Measurements from ENCODE around the gene PSAT1. TPM values are rescaled to one million over a fixed set of nuclear protein-coding genes. Genes with fewer than 3 reads are reported as not detected.

Gene PSAT1
- total RNA-seq, 1 experiment from 2014 or later, result 215 TPM

- no peak overlapping the region for H2AFZ ChIP-seq (ENCODE audit: low read length)
- Mint-ChIP-seq H3K4me1 (peaks cover 0 to 6% of the 10 kb centered on the region in 2 experiments; a peak in 1 of 4 replicates), H3K27ac (peak overlapping the region in 1 of 3 experiments; percentile 15; a peak in 1 of 7 replicates), H3K4me3 (no peak overlapping the region), H3K9me3 (no peaks in the 10 kb centered on the region), H3K36me3 (ENCODE audit: insufficient read depth in 1 of 3, low read depth in 3 of 3) (peaks cover 71 to 94% (median 87%) of the 10 kb centered on the region in 3 experiments), H3K27me3 (ENCODE audit: low read depth) (no peaks in the 10 kb centered on the region)
- H3K79me2 ChIP-seq (ENCODE audit: insufficient read depth, low read length), result 0 out of 2 replicates have a peak, but pooled peaks cover 5% of the 10 kb centered on the region
- H2BK5ac ChIP-seq (ENCODE audit: insufficient read length, low read length), result no peak overlapping the region
- TF ChIP-seq, protein P1, sequence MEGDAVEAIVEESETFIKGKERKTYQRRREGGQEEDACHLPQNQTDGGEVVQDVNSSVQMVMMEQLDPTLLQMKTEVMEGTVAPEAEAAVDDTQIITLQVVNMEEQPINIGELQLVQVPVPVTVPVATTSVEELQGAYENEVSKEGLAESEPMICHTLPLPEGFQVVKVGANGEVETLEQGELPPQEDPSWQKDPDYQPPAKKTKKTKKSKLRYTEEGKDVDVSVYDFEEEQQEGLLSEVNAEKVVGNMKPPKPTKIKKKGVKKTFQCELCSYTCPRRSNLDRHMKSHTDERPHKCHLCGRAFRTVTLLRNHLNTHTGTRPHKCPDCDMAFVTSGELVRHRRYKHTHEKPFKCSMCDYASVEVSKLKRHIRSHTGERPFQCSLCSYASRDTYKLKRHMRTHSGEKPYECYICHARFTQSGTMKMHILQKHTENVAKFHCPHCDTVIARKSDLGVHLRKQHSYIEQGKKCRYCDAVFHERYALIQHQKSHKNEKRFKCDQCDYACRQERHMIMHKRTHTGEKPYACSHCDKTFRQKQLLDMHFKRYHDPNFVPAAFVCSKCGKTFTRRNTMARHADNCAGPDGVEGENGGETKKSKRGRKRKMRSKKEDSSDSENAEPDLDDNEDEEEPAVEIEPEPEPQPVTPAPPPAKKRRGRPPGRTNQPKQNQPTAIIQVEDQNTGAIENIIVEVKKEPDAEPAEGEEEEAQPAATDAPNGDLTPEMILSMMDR (conservative IDR thresholded peaks at IDR 0.05), result no peak
- no peak overlapping the region for H2BK120ac ChIP-seq (ENCODE audit: low read depth, low read length, poor library complexity, severe bottlenecking)
- DNase-seq, result no peak
- H4K8ac ChIP-seq (replicated peaks; ENCODE audit: insufficient read length, low read depth, low read length), result no peak overlapping the region
- H3K4me1 ChIP-seq (ENCODE audit: insufficient read depth, low read length), result no peaks in the 10 kb centered on the region
- no peak overlapping the region for H2BK20ac ChIP-seq (ENCODE audit: low read depth, low read length, poor library complexity, severe bottlenecking)
- H3K4ac ChIP-seq (ENCODE audit: low read depth, low read length), result no peak overlapping the region
- H4K91ac ChIP-seq (ENCODE audit: insufficient read length, low read depth, low read length), result no peak overlapping the region
- H3K23me2 ChIP-seq (ENCODE audit: insufficient read length, low read depth, low read length, poor library complexity, severe bottlenecking), result no peaks in the 10 kb centered on the region
- no peak overlapping the region for H2AK5ac ChIP-seq (ENCODE audit: insufficient read length, low read length)
- no peak overlapping the region for H3K9ac ChIP-seq (ENCODE audit: extremely low read depth, insufficient read length, low read length)
- no peaks in the 10 kb centered on the region for H3K9me3 ChIP-seq (ENCODE audit: control insufficient read depth, low read depth, low read length)
- H4K20me1 ChIP-seq (ENCODE audit: control insufficient read depth, insufficient read depth, insufficient read length), result no peaks in the 10 kb centered on the region
- H3K79me1 ChIP-seq (ENCODE audit: insufficient read depth, low read depth, low read length, poor library complexity, severe bottlenecking), result peaks cover 4% of the 10 kb centered on the region
- H2BK15ac ChIP-seq (ENCODE audit: low read depth, low read length), result no peak overlapping the region
- H3K18ac ChIP-seq (ENCODE audit: insufficient read length, low read depth, low read length), result no peak overlapping the region
- no peak overlapping the region for H4K5ac ChIP-seq (ENCODE audit: insufficient read length, low read depth, low read length)
- H3K4me2 ChIP-seq (ENCODE audit: insufficient read depth, insufficient read length, low read length), result no peak overlapping the region
- no peak overlapping the region for H3K56ac ChIP-seq (ENCODE audit: insufficient read length, low read depth, low read length)
- H3K14ac ChIP-seq (ENCODE audit: insufficient read depth, low read length), result no peak overlapping the region
- WGBS (ENCODE audit: extremely low coverage, insufficient read length, low lambda C conversion rate), result no CpG with 5 or more reads among the region's 6 CpGs
- H3T11ph ChIP-seq (ENCODE audit: low read length), result no peak overlapping the region
- no peak overlapping the region for H3K27ac ChIP-seq (ENCODE audit: insufficient read length, low read depth, low read length)
- H2BK12ac ChIP-seq (ENCODE audit: insufficient read length, low read depth, low read length), result no peak overlapping the region
- no peaks in the 10 kb centered on the region for H3K27me3 ChIP-seq (ENCODE audit: insufficient read depth, low read length)
- H3K23ac ChIP-seq (ENCODE audit: insufficient read length, low read depth, low read length), result no peak overlapping the region
Measured at GRCh38 chr9:78309066-78309465, 12.1 kb downstream of the PSAT1 start.
